Progenitor cell of endocrine pancreas (in vitro differentiated cells): ENCODE measurements around the gene MTHFSD. TPM values are rescaled to one million over a fixed set of nuclear protein-coding genes. Genes with fewer than 3 reads are reported as not detected.

ENCODE experiments used
- DNase-seq: peaks from one replicate; pipeline ENCODE4 v3.0.0; 2021; ENCODE audit warnings: low spot score; ENCODE audit not compliant: unreplicated experiment
- H3K27ac Mint-ChIP-seq: 2 replicates; pipeline ENCODE4 v1.8.0; 2021; ENCODE audit warnings: mild to moderate bottlenecking, moderate library complexity, mixed read lengths
- H3K27me3 Mint-ChIP-seq: 2 replicates; pipeline ENCODE4 v1.8.0; 2021; ENCODE audit warnings: mixed read lengths
- H3K36me3 Mint-ChIP-seq: 2 replicates; pipeline ENCODE4 v1.8.0; 2022; ENCODE audit warnings: mixed read lengths; ENCODE audit not compliant: insufficient read depth
- H3K4me1 Mint-ChIP-seq: 2 replicates; pipeline ENCODE4 v1.8.0; 2021; ENCODE audit warnings: low read depth, mixed read lengths
- H3K4me3 Mint-ChIP-seq: 2 replicates; pipeline ENCODE4 v1.8.0; 2021; ENCODE audit warnings: low read depth, mild to moderate bottlenecking, moderate library complexity, mixed read lengths
- H3K9me3 Mint-ChIP-seq: 2 replicates; pipeline ENCODE4 v1.8.0; 2021; ENCODE audit warnings: low read depth, mixed read lengths
- CTCF ChIP-seq: fragments of 200-600 bp; sonication (generic); IDR thresholded peaks from one replicate; pipeline ENCODE4 v1.5.0; 2021; ENCODE audit warnings: antibody characterized with exemption, mild to moderate bottlenecking; ENCODE audit not compliant: unreplicated experiment
- total RNA-seq: library from RNA; stranded (reverse); gene quantifications from 2 replicates; pipeline ENCODE4 v1.2.1, GENCODE V29; 2021

Gene MTHFSD
- total RNA-seq, 1 donor from 2014 or later = 21.8 TPM

- Mint-ChIP-seq H3K4me1 (peaks cover 4% of the 10 kb centered on the region), H3K36me3 (no peaks in the 10 kb centered on the region), H3K4me3 (no peak overlapping the region), H3K27me3 (peaks cover 84% of the 10 kb centered on the region), H3K27ac (no peak overlapping the region), H3K9me3 (no peaks in the 10 kb centered on the region)
- TF ChIP-seq CTCF = no peak
- no peak for DNase-seq
Observed at GRCh38 chr16:86571530-86571915, 16.5 kb upstream of the MTHFSD start.

GRCh38 chr16:86570558-86571529 is 15.8 kb upstream of the MTHFSD start:
- Mint-ChIP-seq H3K27me3 (peaks cover 83% of the 10 kb centered on the region), H3K4me3 (no peak overlapping the region), H3K27ac (no peak overlapping the region), H3K9me3 (no peaks in the 10 kb centered on the region), H3K36me3 (no peaks in the 10 kb centered on the region), H3K4me1 (no peaks in the 10 kb centered on the region)
- DNase-seq = no peak
- no peak for TF ChIP-seq CTCF

- Mint-ChIP-seq H3K4me3 (no peak overlapping the region), H3K27me3 (peaks cover 83% of the 10 kb centered on the region), H3K9me3 (no peaks in the 10 kb centered on the region), H3K36me3 (no peaks in the 10 kb centered on the region), H3K27ac (no peak overlapping the region), H3K4me1 (no peaks in the 10 kb centered on the region)
- no peak for DNase-seq
- no peak for TF ChIP-seq CTCF
Observed at GRCh38 chr16:86569701-86570447, 14.8 kb upstream of the MTHFSD start.

GRCh38 chr16:86568677-86569623 is 13.9 kb upstream of the MTHFSD start:
- peaks cover 6% of the 10 kb centered on the region for H3K4me1 Mint-ChIP-seq
- no peak for TF ChIP-seq CTCF
- no peak for DNase-seq
- H3K36me3 Mint-ChIP-seq = no peaks in the 10 kb centered on the region
- peaks cover 83% of the 10 kb centered on the region for H3K27me3 Mint-ChIP-seq
- no peak overlapping the region for H3K4me3 Mint-ChIP-seq
- no peak overlapping the region for H3K27ac Mint-ChIP-seq
- no peaks in the 10 kb centered on the region for H3K9me3 Mint-ChIP-seq
